ENCODE measurements around the gene BLOC1S1. TPM values are rescaled to one million over a fixed set of nuclear protein-coding genes. Genes with fewer than 3 reads are reported as not detected.

Gene BLOC1S1
- total RNA-seq, 1 experiment from 2014 or later, result 76.0 TPM

- Histone ChIP-seq H3K4me1 (ENCODE audit: insufficient read depth, low read length, poor library complexity, severe bottlenecking) (peaks cover 15% of the 10 kb centered on the region), H3K27ac (ENCODE audit: low read depth, low read length, poor library complexity, severe bottlenecking) (no peak overlapping the region), H3K4me3 (ENCODE audit: low read depth, low read length, poor library complexity, severe bottlenecking) (no peak overlapping the region), H3K36me3 (ENCODE audit: insufficient read depth, low read length, poor library complexity, severe bottlenecking) (no peaks in the 10 kb centered on the region), H3K27me3 (replicated peaks; ENCODE audit: insufficient read depth, low read depth, low read length, poor library complexity) (no peaks in the 10 kb centered on the region), H3K9me3 (ENCODE audit: low read depth, low read length, poor library complexity, severe bottlenecking) (no peaks in the 10 kb centered on the region)
- intact Hi-C loops (cut with micrococcal nuclease; ENCODE audit: unreplicated experiment), result loop anchor here (5.0 kb wide), 1 partner anchor 81 kb away; the partner anchor contains the start of genes ORMDL2 and SARNP
- ChIA-PET POLR2A (ENCODE audit: low non-redundant PET) (no interaction called here), CTCF (interaction anchor here (1.0 kb wide), 1 partner anchor 55 kb away, joined by 8 read pairs; a partner anchor contains a TSS)
- BruUV-seq (replicated peaks), result no TSS peak
- no peak for DNase-seq (ENCODE audit: low spot score)
- no peak for TF ChIP-seq CTCF (conservative IDR thresholded peaks at IDR 0.05; ENCODE audit: low read depth, low read length)
- no peak for TF ChIP-seq EZH2 (IDR thresholded peaks at IDR 0.05; ENCODE audit: borderline replicate concordance, low read depth, low read length, poor library complexity, severe bottlenecking)
Measured at GRCh38 chr12:55736076-55736475, 20.2 kb downstream of the BLOC1S1 start.

GRCh38 chr12:55736780-55737580, 21.1 kb downstream of the BLOC1S1 start:
- peak; percentile 85 for DNase-seq (ENCODE audit: low spot score)
- ChIA-PET CTCF (interaction anchor here (1.0 to 2.0 kb wide), 3 partner anchors 12 to 81 kb away, joined by 3 to 7 read pairs (median 6); partner anchors contain the start of genes ORMDL2 and SARNP), POLR2A (ENCODE audit: low non-redundant PET) (no interaction called here)
- H3K4me3 ChIP-seq (ENCODE audit: low read depth, low read length, poor library complexity, severe bottlenecking), result no peak overlapping the region
- peak; percentile 89 for TF ChIP-seq CTCF (conservative IDR thresholded peaks at IDR 0.05; ENCODE audit: low read depth, low read length)
- TF ChIP-seq EZH2 (IDR thresholded peaks at IDR 0.05; ENCODE audit: borderline replicate concordance, low read depth, low read length, poor library complexity, severe bottlenecking), result no peak
- H3K36me3 ChIP-seq (ENCODE audit: insufficient read depth, low read length, poor library complexity, severe bottlenecking), result no peaks in the 10 kb centered on the region
- intact Hi-C loops (cut with micrococcal nuclease; ENCODE audit: unreplicated experiment), result loop anchor here (1.0 to 5.0 kb wide), 2 partner anchors 78 to 80 kb away; partner anchors contain the start of genes ORMDL2 and SARNP
- H3K9me3 ChIP-seq (ENCODE audit: low read depth, low read length, poor library complexity, severe bottlenecking), result no peaks in the 10 kb centered on the region
- H3K27me3 ChIP-seq (replicated peaks; ENCODE audit: insufficient read depth, low read depth, low read length, poor library complexity), result no peaks in the 10 kb centered on the region
- BruUV-seq (replicated peaks), result no TSS peak
- peak overlapping the region; percentile 72 for H3K27ac ChIP-seq (ENCODE audit: low read depth, low read length, poor library complexity, severe bottlenecking)
- peaks cover 15% of the 10 kb centered on the region for H3K4me1 ChIP-seq (ENCODE audit: insufficient read depth, low read length, poor library complexity, severe bottlenecking)

- DNase-seq (ENCODE audit: low spot score), result peak; percentile 58
- intact Hi-C loops (cut with micrococcal nuclease; ENCODE audit: unreplicated experiment), result loop anchor here (1.0 to 5.0 kb wide), 6 partner anchors 59 to 303 kb away; partner anchors contain the start of genes ORMDL2, PYM1, RPS26 and SARNP
- TF ChIP-seq EZH2 (IDR thresholded peaks at IDR 0.05; ENCODE audit: borderline replicate concordance, low read depth, low read length, poor library complexity, severe bottlenecking) (no peak), CTCF (conservative IDR thresholded peaks at IDR 0.05; ENCODE audit: low read depth, low read length) (no peak; the same call in 1 of the 2 replicates)
- Histone ChIP-seq H3K27ac (ENCODE audit: low read depth, low read length, poor library complexity, severe bottlenecking) (peak overlapping the region; percentile 72), H3K4me1 (ENCODE audit: insufficient read depth, low read length, poor library complexity, severe bottlenecking) (peaks cover 15% of the 10 kb centered on the region), H3K9me3 (ENCODE audit: low read depth, low read length, poor library complexity, severe bottlenecking) (no peaks in the 10 kb centered on the region), H3K36me3 (ENCODE audit: insufficient read depth, low read length, poor library complexity, severe bottlenecking) (no peaks in the 10 kb centered on the region), H3K4me3 (ENCODE audit: low read depth, low read length, poor library complexity, severe bottlenecking) (peak overlapping the region; percentile 59), H3K27me3 (replicated peaks; ENCODE audit: insufficient read depth, low read depth, low read length, poor library complexity) (no peaks in the 10 kb centered on the region)
- POLR2A ChIA-PET (ENCODE audit: low non-redundant PET), result no interaction called here
- no TSS peak for BruUV-seq (replicated peaks)
- CTCF ChIA-PET, result interaction anchor here (0.6 to 2.5 kb wide), 10 partner anchors 13 to 452 kb away, joined by 3 to 17 read pairs (median 6); partner anchors contain the start of genes ITGA7, ORMDL2, SARNP and SMARCC2
Measured at GRCh38 chr12:55737581-55738122, 21.8 kb downstream of the BLOC1S1 start.

Data from A673 (cell line).